Activated B cell treated with CpG ODN at 0.5 μM for 24 hours (primary cell): ENCODE data around the gene SRCIN1. TPM values are rescaled to one million over a fixed set of nuclear protein-coding genes. Genes with fewer than 3 reads are reported as not detected.

ENCODE experiments used
- ATAC-seq: fragments of 200-7000 bp; cut with Tn5 transposase; one replicate; pipeline ENCODE4 v1.10.0; 2021; ENCODE audit warnings: low read depth, mild to moderate bottlenecking, moderate library complexity
- CTCF ChIA-PET: fragments of 350-600 bp; sonication (Branson Sonifier 250); formaldehyde crosslinking; loops from one replicate; lab custom pipeline; 2021; ENCODE audit warnings: antibody characterized with exemption; lab: Charles Lee
- POLR2A ChIA-PET: fragments of 350-600 bp; sonication (Branson Sonifier 250); formaldehyde crosslinking; loops from one replicate; lab custom pipeline; 2021; ENCODE audit warnings: antibody characterized with exemption; lab: Charles Lee
- DNase-seq: peaks from one replicate; pipeline ENCODE4 v3.0.0; 2022
- H3K27ac Mint-ChIP-seq: one replicate; pipeline ENCODE4 v1.8.0; 2020; ENCODE audit warnings: mixed read lengths
- H3K27me3 Mint-ChIP-seq: one replicate; pipeline ENCODE4 v1.8.0; 2021; ENCODE audit warnings: mixed read lengths
- H3K36me3 Mint-ChIP-seq: one replicate; pipeline ENCODE4 v1.8.0; 2021; ENCODE audit warnings: low read depth, mixed read lengths
- H3K4me1 Mint-ChIP-seq: one replicate; pipeline ENCODE4 v1.8.0; 2021; ENCODE audit warnings: mixed read lengths
- H3K4me3 Mint-ChIP-seq: one replicate; pipeline ENCODE4 v1.8.0; 2020; ENCODE audit warnings: mild to moderate bottlenecking, mixed read lengths
- H3K9me3 Mint-ChIP-seq: one replicate; pipeline ENCODE4 v1.8.0; 2020; ENCODE audit warnings: mixed read lengths
- CTCF ChIP-seq: fragments of 200-600 bp; IDR thresholded peaks from one replicate; pipeline ENCODE4 v1.8.0; 2022; ENCODE audit warnings: antibody characterized with exemption, mild to moderate bottlenecking
- intact Hi-C: fragments of 100-400 bp; cut with micrococcal nuclease; formaldehyde crosslinking; loops from one replicate; pipeline ENCODE4 v1.15.1; 2024
- total RNA-seq: library from RNA; stranded (reverse); gene quantifications from 2 replicates; pipeline ENCODE4 v1.2.3, GENCODE V29; 2022

SRCIN1 gene
- total RNA-seq, 1 donor from 2014 or later, result 0.35 TPM

DNA sequence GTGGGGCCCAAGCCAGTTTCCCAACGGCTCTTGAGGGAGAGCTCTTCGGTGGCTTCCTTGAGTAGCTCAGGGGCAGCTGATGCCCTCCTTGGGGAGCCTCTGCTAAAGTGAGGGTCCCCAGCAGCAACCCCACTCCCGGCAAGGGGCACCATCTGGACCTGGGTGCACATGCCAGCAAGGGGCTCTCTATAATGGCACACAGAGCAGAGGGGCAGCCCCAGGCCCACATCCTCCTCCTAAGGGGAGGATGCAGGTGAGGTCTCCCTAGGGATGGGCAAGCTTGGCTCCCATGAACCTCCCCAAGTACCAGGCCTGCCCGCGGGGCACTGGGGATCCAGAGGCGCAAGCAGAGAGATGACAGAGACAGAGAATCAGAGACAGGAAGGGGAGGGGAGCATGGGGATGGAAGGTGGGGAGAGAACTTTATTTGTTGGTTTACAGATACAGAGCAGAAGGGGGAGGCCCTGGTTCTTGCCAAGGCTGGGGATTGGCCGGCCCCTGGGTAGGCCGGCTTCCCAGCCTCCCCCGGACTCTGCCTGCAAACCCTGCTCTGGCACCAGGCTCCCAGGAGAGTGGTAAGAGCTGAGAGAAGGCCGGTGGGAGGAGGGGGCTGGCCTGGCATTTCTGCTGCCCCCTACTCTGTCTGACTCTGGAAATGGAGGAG is 61.4 kb downstream of the SRCIN1 start:
- Mint-ChIP-seq H3K36me3 (no peaks in the 10 kb centered on the region), H3K27ac (no peak overlapping the region), H3K9me3 (no peaks in the 10 kb centered on the region), H3K4me1 (no peaks in the 10 kb centered on the region), H3K4me3 (no peak overlapping the region), H3K27me3 (peaks cover 28% of the 10 kb centered on the region)
- CTCF ChIA-PET, result no interaction called here
- DNase-seq, result no peak
- POLR2A ChIA-PET, result no interaction called here
- intact Hi-C loops, result no loop called here
- no peak for TF ChIP-seq CTCF
- ATAC-seq, result no peak

DNA sequence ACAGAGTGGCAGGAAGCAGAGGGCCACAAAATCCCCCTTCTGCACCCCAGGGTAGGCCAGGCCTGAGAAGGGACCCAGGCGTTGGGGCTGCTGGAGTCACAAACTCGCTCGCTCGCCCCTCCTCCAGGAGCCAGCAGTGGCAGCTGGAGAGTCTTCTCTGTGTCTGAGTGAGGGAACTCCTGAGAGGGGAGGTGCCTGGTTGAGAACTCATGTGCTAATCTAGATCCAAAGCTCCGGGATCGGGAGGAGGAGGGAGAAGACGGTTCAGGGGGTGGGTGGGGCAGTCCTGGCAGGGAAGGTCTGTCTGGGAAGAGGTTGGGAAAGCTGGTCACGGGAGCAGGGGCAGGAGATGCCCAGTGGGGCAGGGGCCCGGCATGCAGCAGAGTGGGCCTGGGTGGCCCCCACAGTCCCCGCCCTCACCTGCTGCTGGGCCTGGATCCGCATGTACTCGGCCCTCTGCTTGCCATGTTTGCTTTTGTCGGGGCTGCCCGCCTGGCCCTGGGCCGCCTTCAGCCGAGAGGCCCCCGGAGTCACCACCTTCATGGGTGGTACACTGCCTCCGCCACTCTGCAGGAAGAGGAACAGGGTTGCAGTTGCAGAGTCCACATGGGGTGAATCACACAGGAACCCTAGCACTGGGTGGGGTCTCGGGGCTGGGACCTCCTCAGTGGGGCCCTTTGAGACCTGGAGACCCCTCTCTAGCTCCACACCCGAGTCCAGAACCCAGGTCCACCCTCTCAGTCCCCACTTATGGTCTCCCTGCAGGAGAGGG is 62.2 kb downstream of the SRCIN1 start:
- Mint-ChIP-seq H3K27me3 (peaks cover 27% of the 10 kb centered on the region), H3K36me3 (no peaks in the 10 kb centered on the region), H3K4me3 (no peak overlapping the region), H3K27ac (no peak overlapping the region), H3K9me3 (no peaks in the 10 kb centered on the region), H3K4me1 (no peaks in the 10 kb centered on the region)
- ATAC-seq (no peak), DNase-seq (no peak)
- TF ChIP-seq CTCF, result no peak
- POLR2A ChIA-PET, result no interaction called here
- intact Hi-C loops, result no loop called here
- CTCF ChIA-PET, result no interaction called here

DNA sequence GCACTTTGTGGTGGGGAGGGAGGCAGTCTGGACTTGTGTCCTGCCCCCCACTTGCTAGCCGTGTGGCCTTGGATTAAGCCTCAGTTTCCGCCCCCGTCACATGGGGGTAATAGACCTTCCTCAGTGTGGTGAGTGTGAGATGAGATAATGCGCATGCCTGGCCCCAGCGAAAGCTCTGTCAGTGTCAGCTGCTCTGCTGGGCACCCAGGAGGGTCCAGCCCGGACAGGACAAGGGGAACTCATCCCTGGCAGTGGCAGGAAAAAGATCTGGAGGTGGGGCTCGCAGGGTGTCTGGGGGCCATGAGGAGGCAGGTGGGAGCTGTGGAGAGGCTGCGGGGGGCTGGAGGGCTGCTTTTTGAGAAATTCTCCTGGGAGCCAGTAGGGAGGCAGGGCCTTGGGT is 63.5 kb downstream of the SRCIN1 start:
- CTCF ChIA-PET, result no interaction called here
- Mint-ChIP-seq H3K4me3 (no peak overlapping the region), H3K36me3 (no peaks in the 10 kb centered on the region), H3K27ac (no peak overlapping the region), H3K27me3 (peaks cover 27% of the 10 kb centered on the region), H3K9me3 (no peaks in the 10 kb centered on the region), H3K4me1 (no peaks in the 10 kb centered on the region)
- no peak for ATAC-seq
- TF ChIP-seq CTCF, result no peak
- intact Hi-C loops, result no loop called here
- POLR2A ChIA-PET, result no interaction called here
- no peak for DNase-seq

- Mint-ChIP-seq H3K4me3 (no peak overlapping the region), H3K27me3 (peaks cover 28% of the 10 kb centered on the region), H3K27ac (no peak overlapping the region), H3K4me1 (no peaks in the 10 kb centered on the region), H3K9me3 (no peaks in the 10 kb centered on the region), H3K36me3 (no peaks in the 10 kb centered on the region)
- no peak for TF ChIP-seq CTCF
- POLR2A ChIA-PET, result no interaction called here
- DNase-seq (no peak), ATAC-seq (no peak)
- intact Hi-C loops, result no loop called here
- CTCF ChIA-PET, result interaction anchor here (1.0 kb wide), 1 partner anchor 17 kb away, joined by 3 read pairs; no protein-coding TSS in a partner anchor
These were observed 64.5 kb downstream of the SRCIN1 start for GRCh38 chr17:38541281-38541680.

DNA sequence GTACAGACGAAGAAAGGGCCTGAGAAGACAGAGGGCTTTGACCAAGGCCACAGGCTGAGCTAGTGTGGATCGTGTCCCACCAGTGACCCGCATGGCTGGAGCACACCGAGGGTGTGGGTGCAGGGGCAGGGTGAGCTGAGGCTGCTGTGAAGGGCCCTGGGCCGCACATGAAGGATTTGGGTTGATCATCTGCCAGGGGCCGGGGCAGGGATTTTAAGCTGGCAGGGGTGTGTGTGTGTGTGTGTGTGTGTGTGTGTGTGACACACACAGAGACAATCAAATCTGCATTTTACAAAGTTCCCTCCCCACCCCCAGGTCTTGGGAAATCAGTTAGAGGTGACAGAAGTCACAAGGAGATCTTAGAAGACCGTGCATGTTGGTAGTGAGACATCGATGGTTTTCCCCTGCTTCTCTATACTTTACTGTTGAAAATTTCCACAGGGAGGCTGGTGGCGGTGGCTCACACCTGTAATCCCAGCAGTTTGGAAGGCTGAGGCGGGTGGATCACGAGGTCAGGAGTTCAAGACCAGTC is 65.2 kb downstream of the SRCIN1 start:
- DNase-seq (no peak), ATAC-seq (no peak)
- peaks cover 35% of the 10 kb centered on the region for H3K27me3 Mint-ChIP-seq
- H3K27ac Mint-ChIP-seq, result no peak overlapping the region
- POLR2A ChIA-PET, result no interaction called here
- H3K4me3 Mint-ChIP-seq, result no peak overlapping the region
- intact Hi-C loops, result no loop called here
- CTCF ChIA-PET, result interaction anchor here (1.0 kb wide), 1 partner anchor 17 kb away, joined by 3 read pairs; no protein-coding TSS in a partner anchor
- no peaks in the 10 kb centered on the region for H3K36me3 Mint-ChIP-seq
- no peaks in the 10 kb centered on the region for H3K4me1 Mint-ChIP-seq
- TF ChIP-seq CTCF, result no peak
- H3K9me3 Mint-ChIP-seq, result no peaks in the 10 kb centered on the region
